ENCODE measurements around the gene TRIM28.

- TF ChIP-seq, protein P1, sequence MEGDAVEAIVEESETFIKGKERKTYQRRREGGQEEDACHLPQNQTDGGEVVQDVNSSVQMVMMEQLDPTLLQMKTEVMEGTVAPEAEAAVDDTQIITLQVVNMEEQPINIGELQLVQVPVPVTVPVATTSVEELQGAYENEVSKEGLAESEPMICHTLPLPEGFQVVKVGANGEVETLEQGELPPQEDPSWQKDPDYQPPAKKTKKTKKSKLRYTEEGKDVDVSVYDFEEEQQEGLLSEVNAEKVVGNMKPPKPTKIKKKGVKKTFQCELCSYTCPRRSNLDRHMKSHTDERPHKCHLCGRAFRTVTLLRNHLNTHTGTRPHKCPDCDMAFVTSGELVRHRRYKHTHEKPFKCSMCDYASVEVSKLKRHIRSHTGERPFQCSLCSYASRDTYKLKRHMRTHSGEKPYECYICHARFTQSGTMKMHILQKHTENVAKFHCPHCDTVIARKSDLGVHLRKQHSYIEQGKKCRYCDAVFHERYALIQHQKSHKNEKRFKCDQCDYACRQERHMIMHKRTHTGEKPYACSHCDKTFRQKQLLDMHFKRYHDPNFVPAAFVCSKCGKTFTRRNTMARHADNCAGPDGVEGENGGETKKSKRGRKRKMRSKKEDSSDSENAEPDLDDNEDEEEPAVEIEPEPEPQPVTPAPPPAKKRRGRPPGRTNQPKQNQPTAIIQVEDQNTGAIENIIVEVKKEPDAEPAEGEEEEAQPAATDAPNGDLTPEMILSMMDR (conservative IDR thresholded peaks at IDR 0.05), result peak; percentile 28
- TF ChIP-seq ZFX (IDR thresholded peaks at IDR 0.05), result no peak
These were observed 26.7 kb upstream of the TRIM28 start for GRCh38 chr19:58516964-58517833.

Data from C4-2B (cell line).